ELR (cell line): ENCODE measurements around the gene CUL3.

Experiments
- DNase-seq: peaks from one replicate; pipeline ENCODE4 v3.0.0-alpha.2; 2015; ENCODE audit warnings: low read depth

CUL3 gene

DNA sequence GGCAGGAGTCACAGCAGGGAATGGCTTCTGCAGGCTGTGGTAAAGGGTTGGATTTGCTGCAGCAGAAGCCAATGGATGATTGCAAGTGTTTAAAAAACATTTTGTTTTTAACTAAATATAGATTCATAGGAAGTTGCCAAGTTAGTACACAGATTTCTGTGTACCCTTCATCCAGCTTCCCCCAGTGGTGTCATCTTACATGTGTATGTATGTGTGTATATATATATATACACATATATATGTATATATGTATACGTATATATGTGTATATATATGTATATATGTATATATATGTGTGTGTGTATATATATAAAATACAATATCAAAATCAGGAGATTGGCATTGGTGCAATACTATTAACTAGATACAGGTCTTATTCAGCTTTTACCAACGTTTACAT lies 164.1 kb downstream of the CUL3 start:
- no peak for DNase-seq
